Measurements from ENCODE around the gene LPIN3. TPM values are rescaled to one million over a fixed set of nuclear protein-coding genes. Genes with fewer than 3 reads are reported as not detected.

The LPIN3 gene
- total RNA-seq, 1 donor from 2014 or later, result 0.60 TPM

DNA sequence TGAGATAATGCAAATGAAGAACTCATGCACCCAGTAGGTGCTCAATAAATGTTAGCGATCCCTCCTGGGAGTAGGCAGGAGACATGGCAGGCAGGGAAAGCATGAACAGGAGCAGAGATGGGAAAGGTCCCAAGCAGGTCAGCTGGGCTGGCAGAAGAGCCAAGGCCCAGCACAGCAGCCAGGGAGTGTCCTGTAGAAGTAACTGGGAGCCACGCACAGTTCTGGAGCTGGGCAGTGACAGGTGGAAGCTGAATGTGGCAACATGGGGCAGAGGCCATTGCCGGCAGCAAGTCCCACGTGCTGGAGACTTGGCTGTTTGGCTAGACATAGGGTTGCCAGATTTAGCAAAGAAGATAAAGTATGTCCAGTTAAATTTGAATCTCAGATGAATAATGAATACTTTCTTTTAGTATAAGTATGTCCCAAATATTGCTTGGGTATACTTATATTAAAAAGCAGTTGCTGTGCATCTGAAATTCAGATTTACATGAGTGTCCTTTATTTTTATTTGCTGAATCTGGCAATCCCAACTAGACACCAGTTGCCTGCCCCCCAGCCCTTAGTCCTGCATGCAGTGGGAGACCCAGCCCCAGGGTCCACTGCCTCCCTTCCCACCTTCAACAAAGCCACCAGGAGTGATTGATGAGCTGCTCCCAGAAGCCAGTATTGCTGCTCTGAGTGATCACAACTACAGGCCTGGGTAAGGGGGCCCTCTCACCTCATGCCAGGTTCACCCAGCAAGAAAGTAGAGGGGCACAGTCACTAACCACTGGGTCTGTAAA, 3.7 kb upstream of the LPIN3 start:
- DNase-seq (no peak), ATAC-seq (ENCODE audit: low read depth) (no peak)
- Mint-ChIP-seq H3K4me1 (peaks cover 10% of the 10 kb centered on the region), H3K4me3 (no peak overlapping the region), H3K36me3 (ENCODE audit: low read depth) (no peaks in the 10 kb centered on the region), H3K27me3 (peaks cover 4% of the 10 kb centered on the region), H3K9me3 (no peaks in the 10 kb centered on the region), H3K27ac (no peak overlapping the region)
- ChIA-PET CTCF (interaction anchor here (0.7 to 9.1 kb wide), 5 partner anchors 15 to 201 kb away, joined by 3 to 161 read pairs (median 6); no protein-coding TSS in a partner anchor), POLR2A (no interaction called here)
- TF ChIP-seq, protein P1, sequence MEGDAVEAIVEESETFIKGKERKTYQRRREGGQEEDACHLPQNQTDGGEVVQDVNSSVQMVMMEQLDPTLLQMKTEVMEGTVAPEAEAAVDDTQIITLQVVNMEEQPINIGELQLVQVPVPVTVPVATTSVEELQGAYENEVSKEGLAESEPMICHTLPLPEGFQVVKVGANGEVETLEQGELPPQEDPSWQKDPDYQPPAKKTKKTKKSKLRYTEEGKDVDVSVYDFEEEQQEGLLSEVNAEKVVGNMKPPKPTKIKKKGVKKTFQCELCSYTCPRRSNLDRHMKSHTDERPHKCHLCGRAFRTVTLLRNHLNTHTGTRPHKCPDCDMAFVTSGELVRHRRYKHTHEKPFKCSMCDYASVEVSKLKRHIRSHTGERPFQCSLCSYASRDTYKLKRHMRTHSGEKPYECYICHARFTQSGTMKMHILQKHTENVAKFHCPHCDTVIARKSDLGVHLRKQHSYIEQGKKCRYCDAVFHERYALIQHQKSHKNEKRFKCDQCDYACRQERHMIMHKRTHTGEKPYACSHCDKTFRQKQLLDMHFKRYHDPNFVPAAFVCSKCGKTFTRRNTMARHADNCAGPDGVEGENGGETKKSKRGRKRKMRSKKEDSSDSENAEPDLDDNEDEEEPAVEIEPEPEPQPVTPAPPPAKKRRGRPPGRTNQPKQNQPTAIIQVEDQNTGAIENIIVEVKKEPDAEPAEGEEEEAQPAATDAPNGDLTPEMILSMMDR (IDR thresholded peaks at IDR 0.05), result no peak
- intact Hi-C loops (cut with micrococcal nuclease), result no loop called here

- H3K36me3 Mint-ChIP-seq (ENCODE audit: low read depth), result no peaks in the 10 kb centered on the region
- intact Hi-C loops (cut with micrococcal nuclease), result loop anchor here (1.0 to 2.0 kb wide), 7 partner anchors 71 to 372 kb away; no protein-coding TSS in a partner anchor
- ChIA-PET CTCF (interaction anchor here (0.5 to 9.1 kb wide), 22 partner anchors 10 to 372 kb away, joined by 3 to 161 read pairs (median 4); no protein-coding TSS in a partner anchor), POLR2A (interaction anchor here (0.7 to 1.2 kb wide), 2 partner anchors 167 to 205 kb away, joined by 3 to 5 read pairs; no protein-coding TSS in a partner anchor)
- DNase-seq (peak; percentile 85), ATAC-seq (ENCODE audit: low read depth) (peak; percentile 90)
- TF ChIP-seq, protein P1 (IDR thresholded peaks at IDR 0.05), result peak; percentile 99
- peaks cover 10% of the 10 kb centered on the region for H3K4me1 Mint-ChIP-seq
- H3K27me3 Mint-ChIP-seq, result peaks cover 4% of the 10 kb centered on the region
- H3K4me3 Mint-ChIP-seq, result peak overlapping the region; percentile 76
- no peaks in the 10 kb centered on the region for H3K9me3 Mint-ChIP-seq
- H3K27ac Mint-ChIP-seq, result peak overlapping the region; percentile 41
Measured at GRCh38 chr20:41339957-41340326, 679 bp upstream of the LPIN3 start.

GRCh38 chr20:41342474-41343464, 2.1 kb downstream of the LPIN3 start:
- H3K36me3 Mint-ChIP-seq (ENCODE audit: low read depth), result no peaks in the 10 kb centered on the region
- peaks cover 10% of the 10 kb centered on the region for H3K4me1 Mint-ChIP-seq
- no peaks in the 10 kb centered on the region for H3K9me3 Mint-ChIP-seq
- ChIA-PET CTCF (interaction anchor here (1.6 to 9.1 kb wide), 2 partner anchors 171 to 208 kb away, joined by 5 to 161 read pairs; no protein-coding TSS in a partner anchor), POLR2A (interaction anchor here (0.6 kb wide), 2 partner anchors 205 to 373 kb away, joined by 3 to 5 read pairs; no protein-coding TSS in a partner anchor)
- TF ChIP-seq, protein P1 (IDR thresholded peaks at IDR 0.05), result no peak
- intact Hi-C loops (cut with micrococcal nuclease), result no loop called here
- H3K27me3 Mint-ChIP-seq, result peaks cover 4% of the 10 kb centered on the region
- H3K27ac Mint-ChIP-seq, result peak overlapping the region; percentile 32
- no peak overlapping the region for H3K4me3 Mint-ChIP-seq
- DNase-seq (no peak), ATAC-seq (ENCODE audit: low read depth) (no peak)

- POLR2A ChIA-PET, result interaction anchor here (0.7 kb wide), 1 partner anchor 14 kb away, joined by 3 read pairs; no protein-coding TSS in a partner anchor
- intact Hi-C loops (cut with micrococcal nuclease), result no loop called here
- TF ChIP-seq, protein P1 (IDR thresholded peaks at IDR 0.05), result no peak
- CTCF ChIA-PET, result interaction anchor here (9.1 kb wide), 1 partner anchor 172 kb away, joined by 161 read pairs; no protein-coding TSS in a partner anchor
- no peak overlapping the region for H3K4me3 Mint-ChIP-seq
- no peaks in the 10 kb centered on the region for H3K36me3 Mint-ChIP-seq (ENCODE audit: low read depth)
- H3K4me1 Mint-ChIP-seq, result peaks cover 10% of the 10 kb centered on the region
- peaks cover 3% of the 10 kb centered on the region for H3K27me3 Mint-ChIP-seq
- no peaks in the 10 kb centered on the region for H3K9me3 Mint-ChIP-seq
- ATAC-seq (ENCODE audit: low read depth), result no peak
- H3K27ac Mint-ChIP-seq, result no peak overlapping the region
- no peak for DNase-seq
Measured at GRCh38 chr20:41344477-41344876, 3.9 kb downstream of the LPIN3 start.

Measured in activated B cell treated with CpG ODN at 0.5 μM for 24 hours (primary cell).